ENCODE data around the gene DCLK3. TPM values are rescaled to one million over a fixed set of nuclear protein-coding genes. Genes with fewer than 3 reads are reported as not detected.

Gene DCLK3
- total and polyA plus RNA-seq, 3 donors from 2014 or later: 4.0 to 8.1 (median 4.8) TPM

GRCh38 chr3:36796161-36796560, 31.8 kb upstream of the DCLK3 start:
- DNase-seq: no peak
- Histone ChIP-seq H3K9me3 (no peaks in the 10 kb centered on the region), H3K4me1 (no peaks in the 10 kb centered on the region), H3K4me3 (no peak overlapping the region), H3K27ac (no peak overlapping the region), H3K27me3 (no peaks in the 10 kb centered on the region), H3K36me3 (ENCODE audit: low read depth, missing control alignments) (no peaks in the 10 kb centered on the region)
- intact Hi-C loops (cut with DNase I; ENCODE audit: low total_unique reads): no loop called here
- no peak for TF ChIP-seq CTCF (IDR thresholded peaks at IDR 0.05)
- TF ChIP-seq POLR2A (IDR thresholded peaks at IDR 0.05): no peak
- whole genome bisulfite sequencing, 2 donors: 73 to 82% methylated on average over 2 of the region's 2 CpGs

GRCh38 chr3:36795622-36796021, 31.3 kb upstream of the DCLK3 start:
- intact Hi-C loops (cut with DNase I; ENCODE audit: low total_unique reads): no loop called here
- no peak for DNase-seq
- no peak overlapping the region for H3K4me3 ChIP-seq
- no peaks in the 10 kb centered on the region for H3K36me3 ChIP-seq (ENCODE audit: low read depth, missing control alignments)
- H3K27me3 ChIP-seq: no peaks in the 10 kb centered on the region
- no peaks in the 10 kb centered on the region for H3K4me1 ChIP-seq
- 70 to 100% methylated on average over 1 of the region's 1 CpG for WGBS, 2 donors
- H3K9me3 ChIP-seq: no peaks in the 10 kb centered on the region
- TF ChIP-seq POLR2A (IDR thresholded peaks at IDR 0.05) (no peak), CTCF (IDR thresholded peaks at IDR 0.05) (no peak)
- H3K27ac ChIP-seq: no peak overlapping the region

GRCh38 chr3:36792342-36792741, 28.0 kb upstream of the DCLK3 start:
- DNase-seq: no peak
- TF ChIP-seq POLR2A (IDR thresholded peaks at IDR 0.05) (no peak), CTCF (IDR thresholded peaks at IDR 0.05) (no peak)
- intact Hi-C loops (cut with DNase I; ENCODE audit: low total_unique reads): no loop called here
- Histone ChIP-seq H3K27ac (no peak overlapping the region), H3K36me3 (ENCODE audit: low read depth, missing control alignments) (no peaks in the 10 kb centered on the region), H3K9me3 (no peaks in the 10 kb centered on the region), H3K27me3 (no peaks in the 10 kb centered on the region), H3K4me1 (no peaks in the 10 kb centered on the region), H3K4me3 (no peak overlapping the region)
- WGBS, 2 donors: 61 to 69% methylated on average over 4 of the region's 4 CpGs

- Histone ChIP-seq H3K4me1 (no peaks in the 10 kb centered on the region), H3K27ac (no peak overlapping the region), H3K9me3 (no peaks in the 10 kb centered on the region), H3K36me3 (ENCODE audit: low read depth, missing control alignments) (no peaks in the 10 kb centered on the region), H3K4me3 (no peak overlapping the region), H3K27me3 (no peaks in the 10 kb centered on the region)
- 59 to 67% methylated on average over 5 to 6 of the region's 6 CpGs for WGBS, 2 donors
- no peak for DNase-seq
- intact Hi-C loops (cut with DNase I; ENCODE audit: low total_unique reads): no loop called here
- no peak for TF ChIP-seq POLR2A (IDR thresholded peaks at IDR 0.05)
- no peak for TF ChIP-seq CTCF (IDR thresholded peaks at IDR 0.05)
These were observed 26.4 kb upstream of the DCLK3 start for GRCh38 chr3:36790765-36791164.
